Measurements from ENCODE around the gene PDE10A. TPM values are rescaled to one million over a fixed set of nuclear protein-coding genes. Genes with fewer than 3 reads are reported as not detected.

Gene PDE10A
- total and polyA plus RNA-seq, 9 of the 15 experiments (the other 6 are each of a cell fraction or from before 2014, with no cell fraction given) = 0.04 TPM; not detected in 8

DNA sequence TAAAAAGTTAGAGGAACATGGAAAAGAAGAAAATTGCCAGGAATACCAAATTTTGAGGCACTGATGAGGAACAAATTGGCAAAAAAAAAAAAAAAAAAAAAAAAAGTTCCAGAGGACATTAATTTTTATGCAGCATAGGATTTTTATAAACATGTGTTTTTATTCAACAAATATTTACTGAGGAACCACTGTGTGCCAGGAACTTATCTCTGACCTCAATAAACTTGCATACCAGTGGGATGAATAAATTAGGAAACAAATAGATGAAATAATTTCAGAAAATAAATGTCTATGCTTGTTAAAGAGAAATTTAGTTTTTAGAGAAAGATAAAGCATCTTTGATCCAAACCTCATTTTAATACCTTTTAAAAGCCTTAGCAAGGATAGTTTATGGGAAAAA lies 175.1 kb downstream of the PDE10A start:
- Histone ChIP-seq H2AFZ (ENCODE audit: low read depth, low read length) (no peak overlapping the region), H3K4me2 (ENCODE audit: insufficient read depth, low read length) (no peak overlapping the region), H4K20me1 (replicated peaks; ENCODE audit: control insufficient read depth, insufficient read depth, low read length) (no peaks in the 10 kb centered on the region), H3K79me2 (ENCODE audit: control insufficient read depth, insufficient read depth, low read length) (no peaks in the 10 kb centered on the region), H3K27me3 (ENCODE audit: control insufficient read depth in 2 of 2, insufficient read depth in 2 of 2, low read length in 2 of 2) (no peaks in the 10 kb centered on the region), H3K4me3 (no peak overlapping the region), H3K27ac (ENCODE audit: extremely low read depth, low read depth, low read length) (no peak overlapping the region), H3K9ac (ENCODE audit: insufficient read depth in 1 of 2, low read depth in 2 of 2, low read length in 2 of 2) (no peak overlapping the region), H3K36me3 (ENCODE audit: control insufficient read depth, insufficient read depth, low read length) (no peaks in the 10 kb centered on the region), H3K9me3 (replicated peaks; ENCODE audit: control insufficient read depth, insufficient read depth, low read depth, low read length) (no peaks in the 10 kb centered on the region; the same call in 1 of the 2 replicates), H3K9me1 (ENCODE audit: control insufficient read depth, insufficient read depth, low read length) (no peaks in the 10 kb centered on the region), H3K4me1 (replicated peaks in 1 of 2; ENCODE audit: control insufficient read depth in 2 of 2, insufficient read depth in 2 of 2, low read length in 2 of 2) (no peaks in the 10 kb centered on the region)
- in situ Hi-C loops (cut with MboI) = no loop called here
- ATAC-seq = no peak
- DNase-seq (ENCODE audit: extremely low read depth in 1 of 4, low spot score in 3 of 4) = no peak
- no TSS peak for BruUV-seq (replicated peaks)
- CTCF ChIA-PET (ENCODE audit: low intra/inter-chr PET ratio) = no interaction called here
- intact Hi-C loops (cut with micrococcal nuclease) = no loop called here
- no peak for FAIRE-seq
- POLR2A ChIA-PET = no interaction called here
- TF ChIP-seq ZNF717 (CRISPR knock-in tag; IDR thresholded peaks at IDR 0.05) (no peak), C11orf30 (IDR thresholded peaks at IDR 0.05; ENCODE audit: low read depth) (no peak), ZFP1 (CRISPR knock-in tag; IDR thresholded peaks at IDR 0.05) (no peak), DPF2 (IDR thresholded peaks at IDR 0.05) (no peak), ZNF445 (CRISPR knock-in tag; IDR thresholded peaks at IDR 0.05; ENCODE audit: low read depth) (no peak), EP300 (IDR thresholded peaks at IDR 0.05; ENCODE audit: low read length) (no peak), ZNF316 (IDR thresholded peaks at IDR 0.05) (no peak), ZNF165 (CRISPR knock-in tag; IDR thresholded peaks at IDR 0.05; ENCODE audit: borderline replicate concordance) (no peak), SP1 (CRISPR knock-in tag; IDR thresholded peaks at IDR 0.05) (no peak), ZNF324 (CRISPR knock-in tag; IDR thresholded peaks at IDR 0.05) (no peak), ZEB2 (IDR thresholded peaks at IDR 0.05) (no peak)
- TF ChIP-seq, protein P1, sequence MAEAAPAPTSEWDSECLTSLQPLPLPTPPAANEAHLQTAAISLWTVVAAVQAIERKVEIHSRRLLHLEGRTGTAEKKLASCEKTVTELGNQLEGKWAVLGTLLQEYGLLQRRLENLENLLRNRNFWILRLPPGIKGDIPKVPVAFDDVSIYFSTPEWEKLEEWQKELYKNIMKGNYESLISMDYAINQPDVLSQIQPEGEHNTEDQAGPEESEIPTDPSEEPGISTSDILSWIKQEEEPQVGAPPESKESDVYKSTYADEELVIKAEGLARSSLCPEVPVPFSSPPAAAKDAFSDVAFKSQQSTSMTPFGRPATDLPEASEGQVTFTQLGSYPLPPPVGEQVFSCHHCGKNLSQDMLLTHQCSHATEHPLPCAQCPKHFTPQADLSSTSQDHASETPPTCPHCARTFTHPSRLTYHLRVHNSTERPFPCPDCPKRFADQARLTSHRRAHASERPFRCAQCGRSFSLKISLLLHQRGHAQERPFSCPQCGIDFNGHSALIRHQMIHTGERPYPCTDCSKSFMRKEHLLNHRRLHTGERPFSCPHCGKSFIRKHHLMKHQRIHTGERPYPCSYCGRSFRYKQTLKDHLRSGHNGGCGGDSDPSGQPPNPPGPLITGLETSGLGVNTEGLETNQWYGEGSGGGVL (CRISPR knock-in tag; IDR thresholded peaks at IDR 0.05) = no peak
- TF ChIP-seq, protein P2, sequence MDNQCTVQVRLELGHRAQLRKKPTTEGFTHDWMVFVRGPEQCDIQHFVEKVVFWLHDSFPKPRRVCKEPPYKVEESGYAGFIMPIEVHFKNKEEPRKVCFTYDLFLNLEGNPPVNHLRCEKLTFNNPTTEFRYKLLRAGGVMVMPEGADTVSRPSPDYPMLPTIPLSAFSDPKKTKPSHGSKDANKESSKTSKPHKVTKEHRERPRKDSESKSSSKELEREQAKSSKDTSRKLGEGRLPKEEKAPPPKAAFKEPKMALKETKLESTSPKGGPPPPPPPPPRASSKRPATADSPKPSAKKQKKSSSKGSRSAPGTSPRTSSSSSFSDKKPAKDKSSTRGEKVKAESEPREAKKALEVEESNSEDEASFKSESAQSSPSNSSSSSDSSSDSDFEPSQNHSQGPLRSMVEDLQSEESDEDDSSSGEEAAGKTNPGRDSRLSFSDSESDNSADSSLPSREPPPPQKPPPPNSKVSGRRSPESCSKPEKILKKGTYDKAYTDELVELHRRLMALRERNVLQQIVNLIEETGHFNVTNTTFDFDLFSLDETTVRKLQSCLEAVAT (IDR thresholded peaks at IDR 0.05) = no peak
- TF ChIP-seq, protein P3, sequence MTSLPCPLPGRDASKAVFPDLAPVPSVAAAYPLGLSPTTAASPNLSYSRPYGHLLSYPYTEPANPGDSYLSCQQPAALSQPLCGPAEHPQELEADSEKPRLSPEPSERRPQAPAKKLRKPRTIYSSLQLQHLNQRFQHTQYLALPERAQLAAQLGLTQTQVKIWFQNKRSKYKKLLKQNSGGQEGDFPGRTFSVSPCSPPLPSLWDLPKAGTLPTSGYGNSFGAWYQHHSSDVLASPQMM (CRISPR knock-in tag; IDR thresholded peaks at IDR 0.05) = no peak
- TF ChIP-seq, protein P4, sequence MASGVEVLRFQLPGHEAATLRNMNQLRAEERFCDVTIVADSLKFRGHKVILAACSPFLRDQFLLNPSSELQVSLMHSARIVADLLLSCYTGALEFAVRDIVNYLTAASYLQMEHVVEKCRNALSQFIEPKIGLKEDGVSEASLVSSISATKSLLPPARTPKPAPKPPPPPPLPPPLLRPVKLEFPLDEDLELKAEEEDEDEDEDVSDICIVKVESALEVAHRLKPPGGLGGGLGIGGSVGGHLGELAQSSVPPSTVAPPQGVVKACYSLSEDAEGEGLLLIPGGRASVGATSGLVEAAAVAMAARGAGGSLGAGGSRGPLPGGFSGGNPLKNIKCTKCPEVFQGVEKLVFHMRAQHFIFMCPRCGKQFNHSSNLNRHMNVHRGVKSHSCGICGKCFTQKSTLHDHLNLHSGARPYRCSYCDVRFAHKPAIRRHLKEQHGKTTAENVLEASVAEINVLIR (CRISPR knock-in tag; IDR thresholded peaks at IDR 0.05) = no peak
- TF ChIP-seq, protein P5, sequence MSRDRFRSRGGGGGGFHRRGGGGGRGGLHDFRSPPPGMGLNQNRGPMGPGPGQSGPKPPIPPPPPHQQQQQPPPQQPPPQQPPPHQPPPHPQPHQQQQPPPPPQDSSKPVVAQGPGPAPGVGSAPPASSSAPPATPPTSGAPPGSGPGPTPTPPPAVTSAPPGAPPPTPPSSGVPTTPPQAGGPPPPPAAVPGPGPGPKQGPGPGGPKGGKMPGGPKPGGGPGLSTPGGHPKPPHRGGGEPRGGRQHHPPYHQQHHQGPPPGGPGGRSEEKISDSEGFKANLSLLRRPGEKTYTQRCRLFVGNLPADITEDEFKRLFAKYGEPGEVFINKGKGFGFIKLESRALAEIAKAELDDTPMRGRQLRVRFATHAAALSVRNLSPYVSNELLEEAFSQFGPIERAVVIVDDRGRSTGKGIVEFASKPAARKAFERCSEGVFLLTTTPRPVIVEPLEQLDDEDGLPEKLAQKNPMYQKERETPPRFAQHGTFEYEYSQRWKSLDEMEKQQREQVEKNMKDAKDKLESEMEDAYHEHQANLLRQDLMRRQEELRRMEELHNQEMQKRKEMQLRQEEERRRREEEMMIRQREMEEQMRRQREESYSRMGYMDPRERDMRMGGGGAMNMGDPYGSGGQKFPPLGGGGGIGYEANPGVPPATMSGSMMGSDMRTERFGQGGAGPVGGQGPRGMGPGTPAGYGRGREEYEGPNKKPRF (IDR thresholded peaks at IDR 0.05; ENCODE audit: low read depth, low read length) = no peak
- TF ChIP-seq, protein P6, sequence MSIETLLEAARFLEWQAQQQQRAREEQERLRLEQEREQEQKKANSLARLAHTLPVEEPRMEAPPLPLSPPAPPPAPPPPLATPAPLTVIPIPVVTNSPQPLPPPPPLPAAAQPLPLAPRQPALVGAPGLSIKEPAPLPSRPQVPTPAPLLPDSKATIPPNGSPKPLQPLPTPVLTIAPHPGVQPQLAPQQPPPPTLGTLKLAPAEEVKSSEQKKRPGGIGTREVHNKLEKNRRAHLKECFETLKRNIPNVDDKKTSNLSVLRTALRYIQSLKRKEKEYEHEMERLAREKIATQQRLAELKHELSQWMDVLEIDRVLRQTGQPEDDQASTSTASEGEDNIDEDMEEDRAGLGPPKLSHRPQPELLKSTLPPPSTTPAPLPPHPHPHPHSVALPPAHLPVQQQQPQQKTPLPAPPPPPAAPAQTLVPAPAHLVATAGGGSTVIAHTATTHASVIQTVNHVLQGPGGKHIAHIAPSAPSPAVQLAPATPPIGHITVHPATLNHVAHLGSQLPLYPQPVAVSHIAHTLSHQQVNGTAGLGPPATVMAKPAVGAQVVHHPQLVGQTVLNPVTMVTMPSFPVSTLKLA (conservative IDR thresholded peaks at IDR 0.05) = no peak
